Stomach (tissue), 4 donors: ENCODE data around the gene GFPT2.

Experiments used
- POLR2A ChIP-seq, 4 donors: fragments of 450-650 bp; IDR thresholded peaks; one replicate each; pipeline ENCODE4 v1.6.1; 2016; ENCODE audit warnings: antibody characterized with exemption in 4 of 4, control low read depth in 2 of 4, mild to moderate bottlenecking in 1 of 4, moderate library complexity in 1 of 4
- POLR2AphosphoS5 ChIP-seq, 3 donors: sonication (generic); formaldehyde crosslinking; IDR thresholded peaks; one replicate each; pipeline ENCODE4 v1.6.1; 2016; ENCODE audit warnings: antibody characterized with exemption in 3 of 3
- TF ChIP-seq, protein P1 (sequence below), 7 experiments: fragments of 450-650 bp in 4 of 7; fragments of 200-600 bp in 3 of 7; sonication (generic) in 3 of 7; IDR thresholded peaks; one replicate each; pipeline ENCODE4 v1.5.1; 2016 to 2019; ENCODE audit warnings: antibody characterized with exemption in 7 of 7, control low read depth in 2 of 7, mild to moderate bottlenecking in 1 of 7

GRCh38 chr5:180370861-180371641 is 17.9 kb upstream of the GFPT2 start:
- no peak for TF ChIP-seq POLR2A (IDR thresholded peaks at IDR 0.05)
- TF ChIP-seq, protein P1, sequence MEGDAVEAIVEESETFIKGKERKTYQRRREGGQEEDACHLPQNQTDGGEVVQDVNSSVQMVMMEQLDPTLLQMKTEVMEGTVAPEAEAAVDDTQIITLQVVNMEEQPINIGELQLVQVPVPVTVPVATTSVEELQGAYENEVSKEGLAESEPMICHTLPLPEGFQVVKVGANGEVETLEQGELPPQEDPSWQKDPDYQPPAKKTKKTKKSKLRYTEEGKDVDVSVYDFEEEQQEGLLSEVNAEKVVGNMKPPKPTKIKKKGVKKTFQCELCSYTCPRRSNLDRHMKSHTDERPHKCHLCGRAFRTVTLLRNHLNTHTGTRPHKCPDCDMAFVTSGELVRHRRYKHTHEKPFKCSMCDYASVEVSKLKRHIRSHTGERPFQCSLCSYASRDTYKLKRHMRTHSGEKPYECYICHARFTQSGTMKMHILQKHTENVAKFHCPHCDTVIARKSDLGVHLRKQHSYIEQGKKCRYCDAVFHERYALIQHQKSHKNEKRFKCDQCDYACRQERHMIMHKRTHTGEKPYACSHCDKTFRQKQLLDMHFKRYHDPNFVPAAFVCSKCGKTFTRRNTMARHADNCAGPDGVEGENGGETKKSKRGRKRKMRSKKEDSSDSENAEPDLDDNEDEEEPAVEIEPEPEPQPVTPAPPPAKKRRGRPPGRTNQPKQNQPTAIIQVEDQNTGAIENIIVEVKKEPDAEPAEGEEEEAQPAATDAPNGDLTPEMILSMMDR (IDR thresholded peaks at IDR 0.05), result no peak
- TF ChIP-seq POLR2AphosphoS5 (IDR thresholded peaks at IDR 0.05), result no peak
